ENCODE results near the gene TRAF2.

Gene TRAF2

GRCh38 chr9:136972335-136972734 is 86.0 kb downstream of the TRAF2 start:
- H3K36me3 ChIP-seq (ENCODE audit: low read depth): no peaks in the 10 kb centered on the region
- ATAC-seq (ENCODE audit: low read depth) (no peak), DNase-seq (ENCODE audit: low spot score) (no peak)
- H3K4me1 ChIP-seq (ENCODE audit: insufficient read depth, poor library complexity, severe bottlenecking): peaks cover 7% of the 10 kb centered on the region
- no peak overlapping the region for H3K27ac ChIP-seq (ENCODE audit: poor library complexity, severe bottlenecking)
- TF ChIP-seq, protein P1, sequence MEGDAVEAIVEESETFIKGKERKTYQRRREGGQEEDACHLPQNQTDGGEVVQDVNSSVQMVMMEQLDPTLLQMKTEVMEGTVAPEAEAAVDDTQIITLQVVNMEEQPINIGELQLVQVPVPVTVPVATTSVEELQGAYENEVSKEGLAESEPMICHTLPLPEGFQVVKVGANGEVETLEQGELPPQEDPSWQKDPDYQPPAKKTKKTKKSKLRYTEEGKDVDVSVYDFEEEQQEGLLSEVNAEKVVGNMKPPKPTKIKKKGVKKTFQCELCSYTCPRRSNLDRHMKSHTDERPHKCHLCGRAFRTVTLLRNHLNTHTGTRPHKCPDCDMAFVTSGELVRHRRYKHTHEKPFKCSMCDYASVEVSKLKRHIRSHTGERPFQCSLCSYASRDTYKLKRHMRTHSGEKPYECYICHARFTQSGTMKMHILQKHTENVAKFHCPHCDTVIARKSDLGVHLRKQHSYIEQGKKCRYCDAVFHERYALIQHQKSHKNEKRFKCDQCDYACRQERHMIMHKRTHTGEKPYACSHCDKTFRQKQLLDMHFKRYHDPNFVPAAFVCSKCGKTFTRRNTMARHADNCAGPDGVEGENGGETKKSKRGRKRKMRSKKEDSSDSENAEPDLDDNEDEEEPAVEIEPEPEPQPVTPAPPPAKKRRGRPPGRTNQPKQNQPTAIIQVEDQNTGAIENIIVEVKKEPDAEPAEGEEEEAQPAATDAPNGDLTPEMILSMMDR (IDR thresholded peaks at IDR 0.05; ENCODE audit: poor library complexity, severe bottlenecking): no peak
- H3K9me3 ChIP-seq (ENCODE audit: severe bottlenecking): no peaks in the 10 kb centered on the region
- H3K4me3 ChIP-seq (ENCODE audit: severe bottlenecking): no peak overlapping the region
- no peaks in the 10 kb centered on the region for H3K27me3 ChIP-seq (ENCODE audit: insufficient read depth, poor library complexity, severe bottlenecking)

- no peaks in the 10 kb centered on the region for H3K27me3 ChIP-seq (ENCODE audit: insufficient read depth, poor library complexity, severe bottlenecking)
- H3K4me3 ChIP-seq (ENCODE audit: severe bottlenecking): no peak overlapping the region
- H3K9me3 ChIP-seq (ENCODE audit: severe bottlenecking): no peaks in the 10 kb centered on the region
- DNase-seq (ENCODE audit: low spot score): no peak
- no peaks in the 10 kb centered on the region for H3K36me3 ChIP-seq (ENCODE audit: low read depth)
- ATAC-seq (ENCODE audit: low read depth): no peak
- H3K4me1 ChIP-seq (ENCODE audit: insufficient read depth, poor library complexity, severe bottlenecking): peaks cover 7% of the 10 kb centered on the region
- TF ChIP-seq, protein P1 (IDR thresholded peaks at IDR 0.05; ENCODE audit: poor library complexity, severe bottlenecking): no peak
- H3K27ac ChIP-seq (ENCODE audit: poor library complexity, severe bottlenecking): no peak overlapping the region
Observed at GRCh38 chr9:136972743-136973142, 86.4 kb downstream of the TRAF2 start.

- TF ChIP-seq, protein P1 (IDR thresholded peaks at IDR 0.05; ENCODE audit: poor library complexity, severe bottlenecking): no peak
- Histone ChIP-seq H3K36me3 (ENCODE audit: low read depth) (no peaks in the 10 kb centered on the region), H3K4me3 (ENCODE audit: severe bottlenecking) (no peak overlapping the region), H3K4me1 (ENCODE audit: insufficient read depth, poor library complexity, severe bottlenecking) (peaks cover 7% of the 10 kb centered on the region), H3K27me3 (ENCODE audit: insufficient read depth, poor library complexity, severe bottlenecking) (no peaks in the 10 kb centered on the region), H3K9me3 (ENCODE audit: severe bottlenecking) (no peaks in the 10 kb centered on the region), H3K27ac (ENCODE audit: poor library complexity, severe bottlenecking) (no peak overlapping the region)
- DNase-seq (ENCODE audit: low spot score) (no peak), ATAC-seq (ENCODE audit: low read depth) (no peak)
Observed at GRCh38 chr9:136973618-136974617, 87.6 kb downstream of the TRAF2 start.

- Histone ChIP-seq H3K9me3 (ENCODE audit: severe bottlenecking) (no peaks in the 10 kb centered on the region), H3K27me3 (ENCODE audit: insufficient read depth, poor library complexity, severe bottlenecking) (no peaks in the 10 kb centered on the region), H3K27ac (ENCODE audit: poor library complexity, severe bottlenecking) (no peak overlapping the region), H3K4me3 (ENCODE audit: severe bottlenecking) (no peak overlapping the region), H3K4me1 (ENCODE audit: insufficient read depth, poor library complexity, severe bottlenecking) (peaks cover 7% of the 10 kb centered on the region), H3K36me3 (ENCODE audit: low read depth) (no peaks in the 10 kb centered on the region)
- TF ChIP-seq, protein P1 (IDR thresholded peaks at IDR 0.05; ENCODE audit: poor library complexity, severe bottlenecking): no peak
- DNase-seq (ENCODE audit: low spot score) (no peak), ATAC-seq (ENCODE audit: low read depth) (peak; percentile 29; the same call in 1 of the 3 replicates)
Observed at GRCh38 chr9:136974817-136975535, 88.7 kb downstream of the TRAF2 start.

Measured in RWPE2 (cell line).